Hepatocyte (in vitro differentiated cells): ENCODE results near the gene KRTAP9-1. TPM values are rescaled to one million over a fixed set of nuclear protein-coding genes. Genes with fewer than 3 reads are reported as not detected.

Source experiments
- DNase-seq: peaks from one replicate; pipeline ENCODE4 v3.0.0-alpha.2; 2016; ENCODE audit warnings: low spot score
- H2AFZ ChIP-seq: fragments of 200-600 bp; sonication (generic); 2 replicates; pipeline ENCODE4 v1.6.0; 2016; ENCODE audit warnings: antibody characterized with exemption, mild to moderate bottlenecking
- H3K27ac ChIP-seq: fragments of 200-600 bp; sonication (generic); 2 replicates; pipeline ENCODE4 v1.5.1; 2016; ENCODE audit warnings: mild to moderate bottlenecking
- H3K27me3 ChIP-seq: fragments of 200-600 bp; sonication (generic); 2 replicates; pipeline ENCODE4 v1.6.1; 2016
- H3K36me3 ChIP-seq: fragments of 200-600 bp; sonication (generic); replicated peaks from 2 replicates; pipeline ENCODE4 v1.5.1; 2016; ENCODE audit warnings: low read depth; ENCODE audit not compliant: insufficient read depth
- H3K4me1 ChIP-seq: fragments of 200-600 bp; sonication (generic); 2 replicates; pipeline ENCODE4 v1.5.1; 2016; ENCODE audit warnings: mild to moderate bottlenecking, moderate library complexity; ENCODE audit not compliant: insufficient read depth
- H3K4me2 ChIP-seq: fragments of 200-600 bp; sonication (generic); 2 replicates; pipeline ENCODE4 v1.6.0; 2016
- H3K4me3 ChIP-seq: fragments of 200-600 bp; sonication (generic); 2 replicates; pipeline ENCODE4 v1.5.1; 2016; ENCODE audit warnings: mild to moderate bottlenecking
- H3K79me2 ChIP-seq: fragments of 200-600 bp; sonication (generic); 2 replicates; pipeline ENCODE4 v1.6.0; 2017; ENCODE audit warnings: mild to moderate bottlenecking
- H3K9me2 ChIP-seq: fragments of 200-600 bp; sonication (generic); replicated peaks from 2 replicates; pipeline ENCODE4 v1.6.0; 2017; ENCODE audit warnings: mild to moderate bottlenecking; ENCODE audit not compliant: insufficient read depth
- H3K9me3 ChIP-seq: fragments of 200-600 bp; sonication (generic); 2 replicates; pipeline ENCODE4 v1.5.1; 2016; ENCODE audit warnings: low read depth, mild to moderate bottlenecking
- H4K20me1 ChIP-seq: fragments of 200-600 bp; sonication (generic); 2 replicates; pipeline ENCODE4 v1.6.0; 2016; ENCODE audit warnings: mild to moderate bottlenecking; ENCODE audit not compliant: insufficient read depth, poor library complexity, severe bottlenecking
- CTCF ChIP-seq: fragments of 200-600 bp; sonication (generic); IDR thresholded peaks from 2 replicates; pipeline ENCODE4 v1.5.1; 2016; ENCODE audit warnings: antibody characterized with exemption, mild to moderate bottlenecking; ENCODE audit not compliant: poor library complexity
- EZH2 ChIP-seq: fragments of 200-600 bp; sonication (generic); IDR thresholded peaks from 2 replicates; pipeline ENCODE4 v1.6.1; 2016; ENCODE audit warnings: antibody characterized with exemption, mild to moderate bottlenecking, borderline replicate concordance
- EZH2phosphoT487 ChIP-seq: fragments of 200-600 bp; sonication (generic); IDR thresholded peaks from one replicate; pipeline ENCODE4 v1.6.1; 2018; ENCODE audit warnings: antibody characterized with exemption, mild to moderate bottlenecking, low read depth, moderate library complexity; ENCODE audit not compliant: unreplicated experiment, severe bottlenecking
- WGBS: methylation state at CpG from one replicate; pipeline ENCODE4 v1.1.6; 2016; ENCODE audit warnings: low lambda C conversion rate; ENCODE audit errors: missing lambda C conversion rate; 5-methylcytosine and 5-hydroxymethylcytosine counted together
- polyA plus RNA-seq: library from polyadenylated mRNA; unstranded; fragments of >200 nt; fragmentation: Nextera tagmentation; extraction: Ambion mirVana; gene quantifications from 2 replicates; pipeline ENCODE4 v1.2.1, GENCODE V29; 2016
- total RNA-seq: library from RNA; depleted of rRNA; stranded (reverse); fragments of >200 nt; gene quantifications from 2 replicates; pipeline ENCODE4 v1.2.3, GENCODE V29; 2014

Gene KRTAP9-1
- total and polyA plus RNA-seq, 2 experiments from 2014 or later: not detected

GRCh38 chr17:41185001-41185400 is 4.7 kb upstream of the KRTAP9-1 start:
- WGBS: 71% methylated on average over 1 of the region's 1 CpG
- peaks cover 3% of the 10 kb centered on the region for H3K4me1 ChIP-seq
- no peak overlapping the region for H3K4me2 ChIP-seq
- no peak overlapping the region for H3K27ac ChIP-seq
- no peak overlapping the region for H2AFZ ChIP-seq
- H3K79me2 ChIP-seq: no peaks in the 10 kb centered on the region
- H4K20me1 ChIP-seq: no peaks in the 10 kb centered on the region
- peaks cover 20% of the 10 kb centered on the region for H3K27me3 ChIP-seq
- H3K4me3 ChIP-seq: no peak overlapping the region
- H3K9me2 ChIP-seq: no peaks in the 10 kb centered on the region
- TF ChIP-seq EZH2phosphoT487 (no peak), CTCF (no peak), EZH2 (no peak)
- H3K36me3 ChIP-seq: no peaks in the 10 kb centered on the region
- no peaks in the 10 kb centered on the region for H3K9me3 ChIP-seq
- no peak for DNase-seq

- Histone ChIP-seq H3K4me1 (peaks cover 3% of the 10 kb centered on the region), H3K4me2 (no peak overlapping the region), H3K4me3 (no peak overlapping the region), H4K20me1 (no peaks in the 10 kb centered on the region), H3K27me3 (peaks cover 20% of the 10 kb centered on the region), H2AFZ (no peak overlapping the region), H3K36me3 (no peaks in the 10 kb centered on the region), H3K27ac (no peak overlapping the region), H3K9me2 (no peaks in the 10 kb centered on the region), H3K79me2 (no peaks in the 10 kb centered on the region), H3K9me3 (no peaks in the 10 kb centered on the region)
- TF ChIP-seq EZH2phosphoT487 (no peak), EZH2 (no peak), CTCF (no peak)
- DNase-seq: no peak
- 93% methylated on average over 2 of the region's 2 CpGs for WGBS
Measured at GRCh38 chr17:41186872-41187271, 2.8 kb upstream of the KRTAP9-1 start.

- Histone ChIP-seq H3K4me3 (no peak overlapping the region), H3K27ac (no peak overlapping the region), H3K9me2 (no peaks in the 10 kb centered on the region), H4K20me1 (no peaks in the 10 kb centered on the region), H3K79me2 (no peaks in the 10 kb centered on the region), H3K36me3 (no peaks in the 10 kb centered on the region), H3K27me3 (peaks cover 15% of the 10 kb centered on the region), H2AFZ (no peak overlapping the region), H3K4me1 (no peaks in the 10 kb centered on the region), H3K4me2 (no peak overlapping the region), H3K9me3 (no peaks in the 10 kb centered on the region)
- TF ChIP-seq EZH2phosphoT487 (no peak), CTCF (no peak), EZH2 (no peak)
- no peak for DNase-seq
- WGBS: 90% methylated on average over 3 of the region's 3 CpGs
Measured at GRCh38 chr17:41190328-41190727, 641 bp downstream of the KRTAP9-1 start.

- H4K20me1 ChIP-seq: no peaks in the 10 kb centered on the region
- WGBS: 63% methylated on average over 1 of the region's 1 CpG
Measured at GRCh38 chr17:41196068-41196467, 6.4 kb downstream of the KRTAP9-1 start.

More at GRCh38 chr17:41196068-41196467, 6.4 kb downstream of the KRTAP9-1 start:
- H3K9me3 ChIP-seq: no peaks in the 10 kb centered on the region
- TF ChIP-seq EZH2phosphoT487: no peak
- no peak for TF ChIP-seq EZH2
- no peak for TF ChIP-seq CTCF
- H3K36me3 ChIP-seq: no peaks in the 10 kb centered on the region
- no peaks in the 10 kb centered on the region for H3K4me1 ChIP-seq
- H3K9me2 ChIP-seq: no peaks in the 10 kb centered on the region
- no peak overlapping the region for H3K4me3 ChIP-seq
- no peak for DNase-seq
- no peaks in the 10 kb centered on the region for H3K79me2 ChIP-seq
- H2AFZ ChIP-seq: no peak overlapping the region
- H3K27ac ChIP-seq: no peak overlapping the region
- H3K27me3 ChIP-seq: no peaks in the 10 kb centered on the region
- H3K4me2 ChIP-seq: no peak overlapping the region
